Upper lobe of right lung (tissue), 1 donor: ENCODE data around the gene LDB3. TPM values are rescaled to one million over a fixed set of nuclear protein-coding genes. Genes with fewer than 3 reads are reported as not detected.
"Not testable (repeated sequence)": the region's sequence is repeated elsewhere in the genome, so short reads cannot be mapped to it uniquely, and the experiment has no call there.

Source experiments
- ATAC-seq: fragments of 200-7000 bp; cut with Tn5 transposase; one replicate; pipeline ENCODE4 v1.9.1; 2020; ENCODE audit warnings: mild to moderate bottlenecking, moderate library complexity
- DNase-seq: peaks from one replicate; pipeline ENCODE4 v3.0.0-alpha.2; 2020
- H3K27ac ChIP-seq: fragments of 200-600 bp; one replicate; pipeline ENCODE4 v1.8.0; 2022
- H3K27me3 ChIP-seq: fragments of 200-600 bp; one replicate; pipeline ENCODE4 v1.8.0; 2022; ENCODE audit warnings: mild to moderate bottlenecking
- H3K36me3 ChIP-seq: fragments of 200-600 bp; one replicate; pipeline ENCODE4 v1.8.0; 2022
- H3K4me1 ChIP-seq: fragments of 200-600 bp; one replicate; pipeline ENCODE4 v1.8.0; 2022
- H3K4me3 ChIP-seq: fragments of 200-600 bp; one replicate; pipeline ENCODE4 v1.8.0; 2022; ENCODE audit warnings: mild to moderate bottlenecking
- H3K9me3 ChIP-seq: fragments of 200-600 bp; one replicate; pipeline ENCODE4 v1.8.0; 2022
- intact Hi-C: fragments of 100-400 bp; cut with DNase I; formaldehyde crosslinking; loops from one replicate; pipeline ENCODE4 v1.11.0; 2022
- total RNA-seq: library from RNA; stranded (reverse); fragmentation: NEBNext Ultra II Directional; extraction: Animal tissue kit (Norgen Biotek cat#: 25700); gene quantifications from one replicate; pipeline ENCODE4 v1.2.1, GENCODE V29; 2021
- TF ChIP-seq, protein P1 (sequence below): fragments of 200-600 bp; IDR thresholded peaks from one replicate; pipeline ENCODE4 v1.8.0; 2022; ENCODE audit warnings: antibody characterized with exemption
- donor health status: DM: no; HTN: yes; CAD: no; lungs with severe emphysema.

LDB3 gene
- total RNA-seq, 1 donor from 2014 or later, result 2.5 TPM

DNA sequence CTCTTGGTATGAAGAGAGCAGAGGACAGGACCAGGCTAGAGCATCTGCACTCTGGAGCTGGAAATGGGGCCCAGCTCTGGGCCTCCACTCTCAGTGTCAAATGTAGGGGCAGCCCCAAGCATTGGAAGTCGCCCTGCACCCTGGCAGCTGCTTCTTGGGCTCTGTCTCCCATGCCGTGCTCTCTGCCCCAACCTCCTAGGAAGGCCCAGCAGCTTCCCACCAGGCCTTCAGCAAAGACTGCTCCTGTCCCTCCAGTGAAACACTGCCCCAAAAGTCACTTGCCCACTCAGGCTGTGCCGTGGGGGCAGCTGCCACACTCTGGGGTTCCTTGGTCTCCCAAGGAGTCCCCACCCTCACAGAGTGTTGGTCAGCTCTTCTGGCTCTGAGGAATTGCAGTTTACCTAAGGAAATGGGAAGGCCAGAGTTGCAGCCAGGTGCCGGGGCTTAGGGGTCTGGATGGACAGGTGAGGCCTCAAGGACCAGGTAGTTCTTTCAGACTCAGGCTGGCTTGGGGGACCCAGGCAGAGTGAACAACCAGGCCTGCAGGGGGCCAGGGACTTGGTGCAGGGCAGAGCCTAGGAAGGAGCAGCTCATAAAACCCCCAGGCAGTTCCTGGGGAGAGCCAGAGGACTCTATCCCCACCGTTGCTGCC lies 23.4 kb upstream of the LDB3 start:
- DNase-seq (no peak), ATAC-seq (no peak)
- H3K4me1 ChIP-seq, result peaks cover 5% of the 10 kb centered on the region
- no peaks in the 10 kb centered on the region for H3K36me3 ChIP-seq
- no peaks in the 10 kb centered on the region for H3K27me3 ChIP-seq
- no peak overlapping the region for H3K4me3 ChIP-seq
- TF ChIP-seq, protein P1, sequence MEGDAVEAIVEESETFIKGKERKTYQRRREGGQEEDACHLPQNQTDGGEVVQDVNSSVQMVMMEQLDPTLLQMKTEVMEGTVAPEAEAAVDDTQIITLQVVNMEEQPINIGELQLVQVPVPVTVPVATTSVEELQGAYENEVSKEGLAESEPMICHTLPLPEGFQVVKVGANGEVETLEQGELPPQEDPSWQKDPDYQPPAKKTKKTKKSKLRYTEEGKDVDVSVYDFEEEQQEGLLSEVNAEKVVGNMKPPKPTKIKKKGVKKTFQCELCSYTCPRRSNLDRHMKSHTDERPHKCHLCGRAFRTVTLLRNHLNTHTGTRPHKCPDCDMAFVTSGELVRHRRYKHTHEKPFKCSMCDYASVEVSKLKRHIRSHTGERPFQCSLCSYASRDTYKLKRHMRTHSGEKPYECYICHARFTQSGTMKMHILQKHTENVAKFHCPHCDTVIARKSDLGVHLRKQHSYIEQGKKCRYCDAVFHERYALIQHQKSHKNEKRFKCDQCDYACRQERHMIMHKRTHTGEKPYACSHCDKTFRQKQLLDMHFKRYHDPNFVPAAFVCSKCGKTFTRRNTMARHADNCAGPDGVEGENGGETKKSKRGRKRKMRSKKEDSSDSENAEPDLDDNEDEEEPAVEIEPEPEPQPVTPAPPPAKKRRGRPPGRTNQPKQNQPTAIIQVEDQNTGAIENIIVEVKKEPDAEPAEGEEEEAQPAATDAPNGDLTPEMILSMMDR, result no peak
- intact Hi-C loops, result no loop called here
- H3K9me3 ChIP-seq, result no peaks in the 10 kb centered on the region
- no peak overlapping the region for H3K27ac ChIP-seq

DNA sequence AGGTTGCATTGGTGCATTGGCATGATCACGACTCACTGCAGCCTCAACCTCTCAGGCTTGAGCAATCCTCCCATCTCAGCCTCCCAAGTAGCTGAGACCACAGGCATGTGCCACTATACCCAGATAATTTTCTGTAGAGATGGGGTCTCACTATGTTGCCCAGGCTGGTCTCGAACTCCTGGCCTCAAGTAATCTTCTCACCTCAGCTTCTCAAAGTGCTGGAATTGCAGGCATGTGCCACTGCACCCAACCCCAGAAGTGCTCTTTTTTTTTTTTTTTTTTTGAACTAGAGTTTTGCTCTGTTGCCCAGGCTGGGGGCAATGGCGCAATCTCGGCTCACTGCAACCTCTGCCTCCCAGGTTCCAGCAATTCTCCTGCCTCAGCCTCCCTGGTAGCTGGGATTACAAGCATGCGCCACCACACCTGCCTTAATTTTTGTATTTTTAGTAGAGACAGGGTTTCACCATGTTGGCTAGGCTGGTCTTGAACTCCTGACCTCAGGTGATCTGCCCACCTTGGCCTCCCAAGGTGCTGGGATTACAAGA lies 22.6 kb upstream of the LDB3 start:
- intact Hi-C loops, DNase-seq, ATAC-seq, H3K27ac ChIP-seq, H3K4me1 ChIP-seq, H3K27me3 ChIP-seq, H3K9me3 ChIP-seq, H3K36me3 ChIP-seq, H3K4me3 ChIP-seq: not testable (repeated sequence)

DNA sequence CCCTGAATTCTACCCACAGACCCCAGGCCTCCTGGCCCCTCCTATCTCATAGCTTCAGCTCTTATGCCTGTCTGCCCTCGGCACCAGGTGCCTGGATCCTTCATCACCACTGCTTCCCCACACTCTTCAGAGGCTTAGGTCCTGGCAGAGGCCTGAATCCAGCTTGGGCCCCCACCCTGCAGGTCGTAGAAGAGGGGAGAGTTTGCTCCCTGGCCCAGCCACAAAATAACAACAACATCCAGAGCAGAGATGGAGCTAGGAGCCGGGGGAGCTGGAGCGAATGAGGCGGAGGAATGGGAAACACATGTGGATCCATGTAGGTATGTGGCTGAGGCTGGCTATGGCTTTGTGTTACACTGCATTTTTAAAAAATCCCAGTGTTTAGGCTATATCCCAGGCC lies 21.8 kb upstream of the LDB3 start:
- no peak for DNase-seq
- TF ChIP-seq, protein P1, result no peak
- peaks cover 5% of the 10 kb centered on the region for H3K4me1 ChIP-seq
- no peak overlapping the region for H3K27ac ChIP-seq
- H3K9me3 ChIP-seq, result no peaks in the 10 kb centered on the region
- no peaks in the 10 kb centered on the region for H3K27me3 ChIP-seq
- ATAC-seq, result no peak
- H3K4me3 ChIP-seq, result no peak overlapping the region
- intact Hi-C loops, result no loop called here
- no peaks in the 10 kb centered on the region for H3K36me3 ChIP-seq

DNA sequence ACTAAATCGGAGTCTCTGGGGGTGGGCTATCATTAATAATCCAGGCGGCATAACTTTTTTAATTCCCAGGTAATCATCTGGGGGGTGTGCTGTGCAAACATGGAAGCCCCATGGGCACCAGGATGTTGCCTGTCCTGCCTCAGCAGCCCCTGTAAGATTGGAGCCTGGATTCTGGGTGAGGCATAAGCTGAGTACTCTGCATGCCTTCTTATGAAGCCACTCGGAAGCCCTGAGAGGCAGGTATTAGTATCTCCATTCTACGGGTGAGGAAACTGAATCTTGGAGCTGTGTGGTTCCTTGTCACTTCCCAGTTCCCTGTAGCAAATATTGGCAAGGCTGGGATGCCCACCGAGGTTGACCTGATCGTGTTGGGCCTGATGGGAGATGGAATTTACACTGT lies 21.4 kb upstream of the LDB3 start:
- Histone ChIP-seq H3K36me3 (no peaks in the 10 kb centered on the region), H3K27ac (no peak overlapping the region), H3K4me3 (no peak overlapping the region), H3K4me1 (peaks cover 5% of the 10 kb centered on the region), H3K9me3 (no peaks in the 10 kb centered on the region), H3K27me3 (no peaks in the 10 kb centered on the region)
- TF ChIP-seq, protein P1, result no peak
- DNase-seq, result no peak
- no peak for ATAC-seq
- intact Hi-C loops, result no loop called here

DNA sequence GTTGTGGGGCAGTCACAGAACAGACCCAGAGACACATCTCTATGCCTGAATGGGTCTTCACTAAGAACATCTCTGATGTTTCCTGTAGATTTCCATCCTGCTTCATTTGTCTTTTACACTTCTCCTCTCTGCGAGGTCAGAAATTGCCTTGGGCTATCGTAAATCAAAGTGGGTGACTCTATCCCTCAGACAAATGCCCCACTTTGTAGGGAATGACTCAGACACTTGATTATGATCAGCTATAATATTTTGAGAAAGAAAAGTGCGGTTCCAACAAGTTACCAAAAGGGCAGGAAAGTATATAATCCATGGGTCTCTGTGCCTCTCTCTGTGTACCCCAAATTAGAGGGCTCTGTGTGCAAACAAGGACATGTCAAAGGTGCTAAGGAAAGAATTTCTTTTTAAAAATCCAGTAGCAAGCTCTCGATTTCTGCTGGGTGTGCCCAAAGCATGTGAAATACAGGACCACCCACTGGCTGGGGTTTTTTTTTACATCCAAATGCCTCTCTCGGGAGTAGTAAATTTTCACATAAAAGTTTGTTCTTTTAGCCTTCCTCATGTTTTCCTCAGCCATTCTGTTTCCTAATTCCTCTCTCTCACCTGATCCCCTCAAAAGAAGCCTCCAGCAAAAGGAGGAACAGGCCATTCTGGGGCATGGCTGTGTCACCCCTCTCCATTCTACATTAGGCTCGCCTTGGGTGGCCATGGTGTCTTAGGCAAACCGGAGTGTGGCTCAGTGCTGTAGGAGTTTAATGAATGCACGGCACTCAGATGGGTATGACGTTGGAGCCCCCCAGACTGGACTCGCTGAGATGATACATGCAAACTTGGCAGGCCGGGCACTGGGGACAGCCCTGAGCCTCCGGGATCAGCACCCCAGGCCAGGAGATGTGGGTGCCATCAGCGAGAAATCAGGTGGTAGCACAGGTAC lies 20.3 kb upstream of the LDB3 start:
- Histone ChIP-seq H3K27me3 (no peaks in the 10 kb centered on the region), H3K9me3 (no peaks in the 10 kb centered on the region), H3K36me3 (no peaks in the 10 kb centered on the region), H3K4me1 (peaks cover 5% of the 10 kb centered on the region), H3K27ac (no peak overlapping the region), H3K4me3 (no peak overlapping the region)
- intact Hi-C loops, result no loop called here
- DNase-seq (no peak), ATAC-seq (no peak)
- TF ChIP-seq, protein P1, result no peak
